Transverse colon (tissue), 4 donors: Measurements from ENCODE around the gene DCUN1D4. TPM values are rescaled to one million over a fixed set of nuclear protein-coding genes. Genes with fewer than 3 reads are reported as not detected.
"Not testable (repeated sequence)": the region's sequence is repeated elsewhere in the genome, so short reads cannot be mapped to it uniquely, and the experiment has no call there.

Experiments
- DNase-seq: peaks from one replicate; pipeline ENCODE4 v3.0.0-alpha.2; 2019
- H3K27ac ChIP-seq, 4 donors: fragments of 200-600 bp; sonication (generic); 2 replicates each; pipeline ENCODE4 v1.5.1; 2016 to 2018; ENCODE audit warnings: inconsistent platforms in 4 of 4
- H3K27me3 ChIP-seq: fragments of 200-600 bp; sonication (generic); 2 replicates; pipeline ENCODE4 v1.5.1; 2017; ENCODE audit warnings: inconsistent platforms
- H3K36me3 ChIP-seq, 4 donors: fragments of 200-600 bp; sonication (generic); 2 replicates each; pipeline ENCODE4 v1.5.1; 2017 to 2019; ENCODE audit warnings: inconsistent platforms in 4 of 4
- H3K4me1 ChIP-seq, 4 donors: fragments of 200-600 bp; sonication (generic); 2 replicates each; pipeline ENCODE4 v1.5.1; 2017 to 2020; ENCODE audit warnings: inconsistent platforms in 4 of 4
- H3K4me3 ChIP-seq, 4 donors: fragments of 200-600 bp; sonication (generic); 1 replicate in 1 of 4; 2 replicates in 3 of 4; pipeline versions ENCODE4 v1.5.1 to v1.6.1; 2017 to 2019; ENCODE audit warnings: inconsistent platforms in 4 of 4
- H3K9me3 ChIP-seq, 2 donors: fragments of 200-600 bp; sonication (generic); 2 replicates each; pipeline ENCODE4 v1.5.1; 2017 to 2019; ENCODE audit warnings: inconsistent platforms in 2 of 2
- EP300 ChIP-seq: sonication (generic); formaldehyde crosslinking; IDR thresholded peaks from one replicate; pipeline ENCODE4 v1.6.1; 2017; ENCODE audit warnings: antibody characterized with exemption, low read depth
- POLR2A ChIP-seq: fragments of 450-650 bp; IDR thresholded peaks from one replicate; pipeline ENCODE4 v1.6.1; 2016; ENCODE audit warnings: antibody characterized with exemption, mild to moderate bottlenecking, moderate library complexity
- POLR2AphosphoS5 ChIP-seq, 3 donors: sonication (generic); formaldehyde crosslinking; IDR thresholded peaks; one replicate each; pipeline ENCODE4 v1.6.1; 2016; ENCODE audit warnings: antibody characterized with exemption in 3 of 3
- WGBS, 2 donors: methylation state at CpG; one replicate each; pipeline ENCODE4 v1.1.5; 2018; ENCODE audit warnings: low coverage in 1 of 2; 5-methylcytosine and 5-hydroxymethylcytosine counted together
- in situ Hi-C, 4 donors: fragments of 200-750 bp; cut with MboI; loops; one replicate each; pipeline versions ENCODE4 v1.15.0 to v1.15.1; 2017; ENCODE audit warnings: low sequenced_read_pairs in 3 of 4, low pct_ligation_motif_present in 1 of 4, low pct_unique_long_range_greater_than_20kb in 1 of 4
- intact Hi-C: fragments of 100-400 bp; cut with DNase I; formaldehyde crosslinking; loops from one replicate; pipeline ENCODE4 v1.15.1; 2023; ENCODE audit warnings: low total_unique reads
- total RNA-seq, 4 donors: library from RNA; depleted of rRNA; stranded (reverse); fragments of >200 nt; gene quantifications; one replicate each; pipeline ENCODE4 v1.1.0, GENCODE V29; 2016
- TF ChIP-seq, protein P1 (sequence below), 5 experiments: fragments of 200-600 bp in 3 of 5; fragments of 450-650 bp in 2 of 5; sonication (generic) in 3 of 5; IDR thresholded peaks; 1 replicate in 2 of 5; 2 replicates in 3 of 5; pipeline ENCODE4 v1.5.1; 2016 to 2017; ENCODE audit warnings: antibody characterized with exemption in 5 of 5, inconsistent platforms in 3 of 5, mild to moderate bottlenecking in 2 of 5, moderate library complexity in 1 of 5

Gene DCUN1D4
- total RNA-seq, 4 donors from 2014 or later: 25.1 to 66.4 (median 40.9) TPM

DNA sequence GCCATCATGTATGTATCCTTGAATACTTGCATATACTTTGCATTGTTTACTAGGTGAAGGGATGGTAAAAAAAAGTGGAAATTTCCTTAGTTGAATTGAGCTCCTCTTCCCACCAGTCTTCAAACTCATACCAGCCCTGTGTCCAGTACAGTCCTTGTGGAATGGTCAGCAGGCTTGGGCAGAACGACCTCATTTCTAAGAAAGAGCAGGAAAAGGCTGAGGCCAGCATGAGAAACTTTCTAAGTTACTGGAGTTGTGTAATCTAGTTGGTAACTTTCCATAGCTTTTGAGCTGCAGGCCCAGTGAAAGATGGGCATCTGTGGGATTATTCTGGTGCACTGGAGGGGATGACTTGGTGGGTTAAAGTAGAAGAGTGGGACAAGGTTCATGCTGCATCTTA, 87.6 kb downstream of the DCUN1D4 start:
- Histone ChIP-seq H3K4me1 (no peaks in the 10 kb centered on the region), H3K27ac (no peak overlapping the region), H3K4me3 (no peak overlapping the region), H3K36me3 (no peaks in the 10 kb centered on the region), H3K9me3 (no peaks in the 10 kb centered on the region), H3K27me3 (no peaks in the 10 kb centered on the region)
- intact Hi-C loops: no loop called here
- TF ChIP-seq EP300: no peak
- TF ChIP-seq POLR2AphosphoS5 (IDR thresholded peaks at IDR 0.05): no peak
- TF ChIP-seq, protein P1, sequence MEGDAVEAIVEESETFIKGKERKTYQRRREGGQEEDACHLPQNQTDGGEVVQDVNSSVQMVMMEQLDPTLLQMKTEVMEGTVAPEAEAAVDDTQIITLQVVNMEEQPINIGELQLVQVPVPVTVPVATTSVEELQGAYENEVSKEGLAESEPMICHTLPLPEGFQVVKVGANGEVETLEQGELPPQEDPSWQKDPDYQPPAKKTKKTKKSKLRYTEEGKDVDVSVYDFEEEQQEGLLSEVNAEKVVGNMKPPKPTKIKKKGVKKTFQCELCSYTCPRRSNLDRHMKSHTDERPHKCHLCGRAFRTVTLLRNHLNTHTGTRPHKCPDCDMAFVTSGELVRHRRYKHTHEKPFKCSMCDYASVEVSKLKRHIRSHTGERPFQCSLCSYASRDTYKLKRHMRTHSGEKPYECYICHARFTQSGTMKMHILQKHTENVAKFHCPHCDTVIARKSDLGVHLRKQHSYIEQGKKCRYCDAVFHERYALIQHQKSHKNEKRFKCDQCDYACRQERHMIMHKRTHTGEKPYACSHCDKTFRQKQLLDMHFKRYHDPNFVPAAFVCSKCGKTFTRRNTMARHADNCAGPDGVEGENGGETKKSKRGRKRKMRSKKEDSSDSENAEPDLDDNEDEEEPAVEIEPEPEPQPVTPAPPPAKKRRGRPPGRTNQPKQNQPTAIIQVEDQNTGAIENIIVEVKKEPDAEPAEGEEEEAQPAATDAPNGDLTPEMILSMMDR (IDR thresholded peaks at IDR 0.05): no peak
- no peak for TF ChIP-seq POLR2A
- 80% methylated on average over 1 of the region's 1 CpG; no CpG with 5 or more reads in 1 of the 2 donors for WGBS, 2 donors
- DNase-seq: no peak
- in situ Hi-C loops: no loop called here

DNA sequence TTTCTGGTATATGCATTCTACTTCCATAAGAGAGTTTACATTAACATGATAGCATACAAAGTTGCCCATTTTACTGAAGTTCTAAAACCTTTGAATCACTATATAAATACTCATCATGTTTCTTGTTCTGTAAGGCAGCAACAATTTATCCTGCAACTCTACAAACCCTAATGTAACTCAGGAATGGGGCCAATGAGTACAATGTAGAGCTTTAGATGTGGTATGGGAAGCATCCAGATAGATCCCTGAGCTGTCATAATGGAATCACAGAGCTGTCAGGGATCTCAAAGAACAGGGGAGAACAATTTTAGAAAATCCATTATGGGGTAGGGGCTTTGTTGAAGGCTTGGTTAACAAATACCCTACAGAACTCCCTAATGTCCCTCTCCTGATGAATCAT, 88.5 kb downstream of the DCUN1D4 start:
- Histone ChIP-seq H3K27me3 (no peaks in the 10 kb centered on the region), H3K36me3 (no peaks in the 10 kb centered on the region), H3K9me3 (no peaks in the 10 kb centered on the region), H3K4me1 (no peaks in the 10 kb centered on the region), H3K4me3 (no peak overlapping the region), H3K27ac (no peak overlapping the region)
- DNase-seq: no peak
- intact Hi-C loops: no loop called here
- TF ChIP-seq EP300: no peak
- TF ChIP-seq, protein P1 (IDR thresholded peaks at IDR 0.05): no peak
- TF ChIP-seq POLR2AphosphoS5 (IDR thresholded peaks at IDR 0.05): no peak
- TF ChIP-seq POLR2A: no peak
- in situ Hi-C loops: no loop called here

DNA sequence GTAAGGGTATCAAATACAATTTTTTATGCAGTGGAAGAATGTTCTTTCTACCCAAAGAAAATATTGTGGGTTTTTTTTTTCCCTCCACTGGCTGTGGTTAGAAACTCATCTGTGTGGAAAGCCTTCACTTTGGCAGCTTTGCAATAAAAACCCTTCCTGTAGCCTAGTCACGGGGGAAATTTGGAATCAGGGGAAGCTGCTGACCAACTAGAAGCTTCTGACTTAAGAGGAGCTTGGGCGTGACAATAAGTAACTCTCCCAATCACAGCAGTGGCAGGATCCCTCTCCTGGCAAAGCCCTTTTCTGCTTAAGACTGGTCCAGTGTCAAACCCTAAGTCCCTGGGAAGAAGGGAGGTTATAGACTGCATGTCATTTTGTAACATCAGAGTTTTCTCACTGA, 89.3 kb downstream of the DCUN1D4 start:
- intact Hi-C loops (no loop called here), in situ Hi-C loops (no loop called here)
- WGBS, 2 donors: 36 to 40% methylated on average over 2 of the region's 2 CpGs
- Histone ChIP-seq H3K4me3 (no peak overlapping the region), H3K9me3 (no peaks in the 10 kb centered on the region), H3K27ac (no peak overlapping the region), H3K36me3 (no peaks in the 10 kb centered on the region), H3K27me3 (no peaks in the 10 kb centered on the region), H3K4me1 (no peaks in the 10 kb centered on the region)
- DNase-seq: no peak
- TF ChIP-seq POLR2AphosphoS5 (IDR thresholded peaks at IDR 0.05) (no peak), EP300 (no peak), POLR2A (no peak)
- TF ChIP-seq, protein P1 (IDR thresholded peaks at IDR 0.05): no peak

DNA sequence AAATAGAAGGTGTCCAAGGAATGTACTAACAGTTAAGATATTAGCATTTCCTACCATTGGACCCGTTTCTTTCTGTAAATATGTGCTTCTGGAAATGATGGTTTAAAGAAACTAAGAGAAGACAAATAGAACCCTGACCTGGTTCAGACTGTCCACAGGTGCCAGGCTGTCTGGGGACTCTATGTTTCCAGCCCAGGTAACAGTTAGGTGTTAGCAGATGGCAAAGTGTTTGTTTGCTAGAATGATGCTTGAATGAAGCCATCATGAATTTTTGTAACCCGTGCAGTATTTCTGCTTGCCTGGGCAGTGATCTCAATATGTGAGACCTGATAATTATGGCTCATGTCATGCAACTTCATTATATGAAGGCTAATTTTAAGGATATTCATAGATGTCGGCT, 89.7 kb downstream of the DCUN1D4 start:
- TF ChIP-seq, protein P1 (IDR thresholded peaks at IDR 0.05): no peak
- in situ Hi-C loops (no loop called here), intact Hi-C loops (no loop called here)
- no peaks in the 10 kb centered on the region for H3K27me3 ChIP-seq
- no peaks in the 10 kb centered on the region for H3K36me3 ChIP-seq
- DNase-seq: no peak
- no peak overlapping the region for H3K27ac ChIP-seq
- H3K4me1 ChIP-seq: no peaks in the 10 kb centered on the region
- no peaks in the 10 kb centered on the region for H3K9me3 ChIP-seq
- 65 to 71% methylated on average over 3 of the region's 3 CpGs for WGBS, 2 donors
- no peak overlapping the region for H3K4me3 ChIP-seq

DNA sequence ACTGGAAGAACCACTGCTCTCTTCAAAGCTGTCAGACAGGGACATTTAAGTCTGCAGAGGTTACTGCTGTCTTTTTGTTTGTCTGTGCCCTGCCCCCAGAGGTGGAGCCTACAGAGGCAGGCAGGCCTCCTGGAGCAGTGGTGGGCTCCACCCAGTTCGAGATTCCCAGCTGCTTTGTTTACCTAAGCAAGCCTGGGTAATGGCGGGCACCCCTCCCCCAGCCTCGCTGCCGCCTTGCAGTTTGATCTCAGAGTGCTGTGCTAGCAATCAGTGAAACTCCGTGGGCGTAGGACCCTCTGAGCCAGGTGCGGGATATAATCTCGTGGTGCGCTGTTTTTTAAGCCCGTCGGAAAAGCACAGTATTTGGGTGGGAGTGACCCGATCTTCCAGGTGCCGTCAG, 97.5 kb downstream of the DCUN1D4 start:
- DNase-seq, H3K36me3 ChIP-seq, H3K27ac ChIP-seq, H3K4me1 ChIP-seq, intact Hi-C loops, H3K4me3 ChIP-seq, H3K27me3 ChIP-seq, in situ Hi-C loops, H3K9me3 ChIP-seq: not testable (repeated sequence)
- 89% methylated on average over 13 of the region's 13 CpGs; no CpG with 5 or more reads in 1 of the 2 donors for WGBS, 2 donors
